GOT3 (cell line): ENCODE results near the gene MED19.
"Not testable (repeated sequence)": the region's sequence is repeated elsewhere in the genome, so short reads cannot be mapped to it uniquely, and the experiment has no call there.

Experiments
- DNase-seq: peaks from one replicate; lab custom pipeline; 2025; ENCODE audit warnings: mixed read lengths; lab: John Stamatoyannopoulos, UW

The MED19 gene, protein sequence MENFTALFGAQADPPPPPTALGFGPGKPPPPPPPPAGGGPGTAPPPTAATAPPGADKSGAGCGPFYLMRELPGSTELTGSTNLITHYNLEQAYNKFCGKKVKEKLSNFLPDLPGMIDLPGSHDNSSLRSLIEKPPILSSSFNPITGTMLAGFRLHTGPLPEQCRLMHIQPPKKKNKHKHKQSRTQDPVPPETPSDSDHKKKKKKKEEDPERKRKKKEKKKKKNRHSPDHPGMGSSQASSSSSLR

DNA sequence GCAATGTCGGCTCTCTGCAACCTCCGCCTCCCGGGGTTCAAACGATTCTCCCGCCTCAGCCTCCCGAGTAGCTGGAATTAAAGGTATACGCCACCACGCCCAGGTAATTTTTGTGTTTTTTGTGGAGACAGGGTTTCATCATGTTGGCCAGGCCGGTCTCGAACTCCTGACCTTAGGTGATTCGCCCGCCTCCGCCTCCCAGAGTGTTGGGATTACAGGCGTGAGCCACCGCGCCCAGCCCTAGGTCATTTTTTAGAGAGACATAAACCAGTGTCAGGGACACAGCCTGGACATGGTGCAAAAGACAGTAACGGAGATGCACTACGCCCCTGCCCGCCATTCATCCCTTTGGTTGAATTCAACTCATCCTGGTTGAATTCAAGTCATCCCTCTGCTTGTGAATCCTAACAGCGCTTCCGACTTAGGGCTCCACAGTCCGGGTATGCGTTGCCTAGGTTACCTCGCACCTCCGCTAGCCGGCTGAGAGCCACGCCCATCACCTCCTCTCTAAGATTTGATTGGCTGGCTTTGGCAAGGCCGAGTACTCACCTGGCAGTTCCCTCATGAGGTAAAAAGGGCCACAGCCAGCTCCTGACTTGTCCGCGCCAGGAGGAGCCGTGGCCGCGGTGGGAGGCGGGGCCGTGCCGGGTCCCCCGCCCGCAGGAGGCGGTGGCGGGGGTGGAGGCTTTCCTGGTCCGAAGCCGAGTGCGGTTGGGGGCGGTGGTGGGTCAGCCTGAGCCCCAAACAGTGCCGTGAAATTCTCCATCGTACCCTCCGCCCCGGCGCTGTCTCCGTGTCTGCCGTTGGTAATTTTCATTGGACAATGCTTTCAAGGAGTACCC lies at the start of gene MED19:
TSS of gene MED19 (minus strand) at position 802 of the 842 bp plus-strand sequence. CDS start at position 766, 36 bp downstream.
- no peak for DNase-seq

DNA sequence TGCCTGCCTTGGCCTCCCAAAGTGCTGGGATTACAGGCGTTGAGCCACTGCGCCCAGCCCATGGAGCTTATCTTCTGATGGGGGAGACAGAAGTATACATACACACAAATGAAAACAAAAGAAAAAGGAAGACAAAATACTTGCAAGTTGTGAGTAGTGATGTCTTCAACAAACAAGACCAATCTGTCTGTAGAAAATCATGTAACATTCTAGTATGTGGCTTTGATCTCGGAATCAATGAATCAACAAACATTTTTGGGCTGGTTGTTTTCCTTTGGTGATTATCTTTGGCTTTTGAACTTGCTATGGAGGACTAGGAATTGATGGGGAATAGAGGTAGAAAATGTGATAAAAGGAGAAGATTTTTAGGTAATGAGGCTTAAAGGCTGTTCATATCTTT lies 46.2 kb upstream of the MED19 start:
- no peak for DNase-seq

DNA sequence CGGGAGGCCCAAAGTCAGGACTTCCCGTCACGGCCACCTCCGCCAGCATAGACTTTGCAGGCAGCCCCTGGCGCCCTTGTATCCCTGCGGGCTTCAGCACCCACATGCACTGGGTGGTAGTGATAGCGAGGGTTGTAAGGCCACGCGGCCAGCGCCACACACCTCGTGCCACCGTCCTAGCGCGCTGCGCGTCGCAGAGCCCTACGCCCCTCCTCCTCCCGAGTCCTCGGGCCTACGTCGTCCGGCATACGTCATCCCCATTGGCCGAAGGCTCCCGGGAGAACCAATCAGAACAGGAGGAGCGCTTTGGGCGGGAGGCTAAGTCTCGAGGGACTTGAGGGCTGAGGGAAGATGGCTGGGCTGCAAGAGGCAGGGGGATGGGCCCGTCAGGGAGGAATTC lies 40.9 kb upstream of the MED19 start:
- no peak for DNase-seq

DNA sequence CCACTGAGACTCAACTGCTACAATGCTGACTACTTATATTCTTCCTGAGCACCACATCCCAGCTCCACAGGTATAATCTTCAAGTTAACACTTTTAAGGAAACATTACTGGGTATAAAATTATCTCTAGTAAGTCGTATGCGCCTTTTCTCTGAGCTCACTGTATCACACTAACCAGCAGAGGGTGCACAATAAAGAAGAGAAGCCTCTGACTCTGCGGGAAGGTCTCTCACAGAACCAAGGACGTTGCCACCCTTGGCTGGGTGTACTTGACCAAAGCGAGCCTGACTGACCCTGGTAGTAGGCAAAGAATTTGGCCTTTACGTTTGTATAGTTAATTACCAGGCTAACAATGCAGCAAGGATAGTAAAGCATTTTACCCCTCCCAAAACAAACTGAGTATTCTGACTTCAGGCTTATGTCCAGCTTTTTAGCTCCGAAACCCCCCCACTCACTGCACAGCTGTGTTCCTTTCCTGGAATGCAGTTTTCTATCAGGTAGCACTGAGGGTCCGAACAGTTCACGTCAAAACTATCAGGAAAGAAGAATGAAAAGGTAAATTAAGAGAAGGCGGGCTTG lies 39.8 kb upstream of the MED19 start, which contains the start of gene BTBD18:
TSS of gene BTBD18 (minus strand) at position 144 of the 578 bp plus-strand sequence. CDS start 631 bp downstream, outside the sequence.
- no peak for DNase-seq

DNA sequence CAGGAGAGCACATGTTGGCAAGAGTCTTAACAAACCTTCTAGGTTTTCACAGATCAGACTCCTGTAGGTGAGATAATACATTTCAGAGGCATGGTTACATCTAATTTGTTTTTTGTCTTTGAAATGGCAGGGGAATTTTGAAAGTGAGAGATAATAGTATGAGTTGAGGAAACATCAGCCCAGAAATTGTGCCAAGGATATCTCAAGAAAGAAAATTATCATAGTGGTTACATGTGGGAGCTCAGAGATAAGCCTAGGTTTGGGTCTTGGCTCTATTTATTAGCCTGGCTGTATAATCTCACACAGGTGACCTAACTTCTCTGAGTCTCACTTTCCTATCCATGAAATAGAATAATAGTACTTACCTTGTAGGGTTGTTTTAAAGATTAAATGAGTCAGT lies 39.2 kb upstream of the MED19 start:
- DNase-seq: no peak

DNA sequence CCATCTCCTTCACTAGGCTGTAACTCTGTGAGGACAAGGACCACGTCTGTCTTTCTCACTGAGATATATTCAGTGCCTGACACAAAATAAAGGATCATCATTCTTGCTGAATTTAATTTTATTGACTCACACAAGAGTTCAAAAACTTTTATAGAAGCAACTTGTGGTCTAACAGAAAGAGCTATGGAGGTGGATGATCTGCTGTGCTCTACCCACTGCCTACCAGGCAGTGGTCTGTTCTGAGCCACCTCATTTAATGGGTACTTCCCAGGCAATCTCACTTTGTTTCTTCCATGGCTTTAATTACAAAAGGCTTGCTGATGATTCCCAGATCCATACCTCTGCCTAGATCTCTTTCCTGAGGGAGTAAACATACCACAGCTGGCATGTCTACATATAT lies 34.9 kb upstream of the MED19 start:
- no peak for DNase-seq

DNA sequence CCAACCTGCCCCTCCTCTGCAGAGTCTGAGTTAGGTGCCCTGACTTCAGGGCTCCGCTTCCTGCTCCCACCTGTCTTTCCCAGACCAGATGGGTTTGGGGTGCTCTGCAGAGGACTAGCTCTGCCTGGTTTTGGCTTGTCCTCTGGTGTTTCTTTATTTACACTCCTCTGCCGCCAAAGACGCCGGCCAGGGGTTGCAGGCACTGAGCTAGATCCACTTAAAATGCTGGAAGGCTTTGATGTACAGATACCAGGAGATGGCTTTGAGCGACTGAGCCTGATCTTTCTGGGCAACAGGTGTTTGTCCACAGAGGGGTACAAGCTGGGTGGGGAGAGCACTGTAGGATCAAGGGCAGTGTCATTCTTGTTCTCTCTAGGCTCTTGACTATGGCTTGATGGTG lies 33.2 kb upstream of the MED19 start:
- no peak for DNase-seq

DNA sequence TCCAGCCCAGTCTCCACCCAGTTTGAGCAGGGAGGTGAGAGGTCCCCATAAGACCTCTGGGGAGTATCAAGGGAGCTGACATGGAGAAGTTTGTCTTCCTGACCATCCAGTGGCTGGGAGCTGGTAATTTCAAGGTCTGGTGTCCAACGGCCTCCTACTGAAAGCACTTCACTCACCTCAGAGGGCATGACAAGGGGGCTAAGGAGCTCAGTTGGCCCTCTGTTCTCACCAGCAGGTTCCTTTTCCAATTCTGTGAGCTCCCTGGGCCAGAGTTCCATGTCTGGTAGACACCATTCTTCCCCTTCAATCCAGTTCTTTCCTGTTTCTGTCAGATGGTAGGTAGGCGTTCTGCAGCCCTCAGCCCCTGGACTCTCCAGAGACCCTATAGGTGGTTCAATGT lies 32.3 kb upstream of the MED19 start:
- DNase-seq: no peak

DNA sequence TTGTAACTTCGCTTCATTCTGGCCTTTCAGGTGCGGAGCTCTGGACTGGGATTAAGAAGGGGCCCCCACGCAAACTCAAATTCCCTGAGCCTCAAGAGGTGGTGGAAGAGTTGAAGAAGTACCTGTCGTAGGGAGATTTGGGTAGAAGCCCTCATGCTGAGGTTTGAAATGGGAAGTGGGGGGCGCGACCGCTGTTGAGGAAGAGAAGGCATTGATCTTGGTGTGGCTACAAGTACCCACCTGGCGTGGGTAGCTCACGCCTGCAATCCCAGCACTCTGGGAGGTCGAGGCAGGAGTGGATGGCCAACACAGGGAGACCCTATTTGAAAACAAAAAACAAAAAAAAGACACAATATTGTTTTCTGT lies 30.1 kb upstream of the MED19 start:
- no peak for DNase-seq

DNA sequence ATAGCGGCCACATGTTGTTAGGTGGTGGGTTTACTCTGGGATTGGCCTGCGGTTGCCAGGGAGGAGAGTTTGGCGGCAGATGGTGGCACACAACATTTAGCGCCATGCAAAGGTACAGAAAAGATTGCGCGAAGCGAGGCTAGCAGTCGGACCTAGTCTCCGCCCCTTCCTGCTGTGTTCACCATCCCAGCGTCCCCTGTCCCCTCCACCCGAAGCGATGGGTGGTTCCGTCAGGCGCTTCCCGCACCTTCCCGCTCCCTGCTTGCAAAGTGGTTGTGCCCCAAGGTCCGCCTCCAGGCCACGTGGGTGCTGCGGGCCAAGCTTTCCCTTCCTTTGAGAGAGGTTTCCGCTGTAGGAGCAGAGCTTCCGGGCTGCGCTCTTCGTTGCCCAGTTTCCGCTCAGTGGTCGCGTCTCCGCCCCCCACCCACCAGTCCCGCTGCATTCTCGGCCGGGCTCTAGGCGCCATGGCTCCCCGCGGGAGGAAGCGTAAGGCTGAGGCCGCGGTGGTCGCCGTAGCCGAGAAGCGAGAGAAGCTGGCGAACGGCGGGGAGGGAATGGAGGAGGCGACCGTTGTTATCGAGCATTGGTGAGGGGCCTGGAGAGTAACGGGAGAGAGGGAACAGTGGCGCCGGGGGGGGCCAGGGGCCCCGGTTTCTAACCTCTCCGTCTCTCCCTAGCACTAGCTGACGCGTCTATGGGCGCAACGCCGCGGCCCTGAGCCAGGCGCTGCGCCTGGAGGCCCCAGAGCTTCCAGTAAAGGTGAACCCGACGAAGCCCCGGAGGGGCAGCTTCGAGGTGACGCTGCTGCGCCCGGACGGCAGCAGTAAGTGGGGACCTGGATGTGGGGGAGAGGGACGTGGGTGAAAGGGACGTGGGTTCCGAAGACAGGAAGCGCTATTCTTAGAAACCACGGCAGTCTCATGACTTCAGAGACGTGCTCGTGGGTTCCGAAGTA lies 29.4 kb upstream of the MED19 start, which contains the start of gene SELENOH:
TSS of gene SELENOH (plus strand) at position 360 of the 955 bp plus-strand sequence. CDS start at position 465, 105 bp downstream.
- peak; percentile 86 for DNase-seq

DNA sequence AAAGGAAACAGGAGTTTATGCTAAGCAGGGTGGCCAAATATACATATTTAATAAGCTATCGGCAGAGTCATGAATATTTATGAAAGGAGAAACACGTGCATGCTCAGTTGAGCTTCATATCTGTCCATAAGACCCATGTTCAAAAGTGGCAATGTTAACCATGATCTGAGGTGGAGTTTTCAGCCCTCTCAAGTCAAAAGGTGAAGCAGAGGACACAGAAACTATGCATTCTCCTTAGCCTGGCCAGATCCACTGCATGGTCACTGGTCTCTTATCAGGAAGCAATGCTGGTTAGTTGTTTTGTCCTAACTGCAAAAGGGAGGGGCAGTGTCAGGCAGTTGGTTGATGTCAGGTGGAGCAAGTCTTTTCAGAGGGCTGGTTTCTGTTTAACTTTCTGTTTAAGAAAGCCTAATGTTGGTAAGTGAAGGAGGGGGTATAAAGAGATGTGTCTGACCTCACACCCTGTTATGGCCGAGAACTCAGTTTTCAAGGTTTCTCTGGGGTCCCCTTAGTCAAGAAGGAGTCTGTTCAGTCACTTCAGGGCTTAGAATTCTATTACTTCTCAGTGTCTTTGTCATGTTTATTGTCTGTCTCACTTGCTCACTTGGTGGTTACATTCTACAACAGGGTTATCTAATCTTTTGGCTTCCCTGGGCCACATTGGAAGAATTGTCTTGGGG lies 23.7 kb upstream of the MED19 start:
- DNase-seq: no peak

DNA sequence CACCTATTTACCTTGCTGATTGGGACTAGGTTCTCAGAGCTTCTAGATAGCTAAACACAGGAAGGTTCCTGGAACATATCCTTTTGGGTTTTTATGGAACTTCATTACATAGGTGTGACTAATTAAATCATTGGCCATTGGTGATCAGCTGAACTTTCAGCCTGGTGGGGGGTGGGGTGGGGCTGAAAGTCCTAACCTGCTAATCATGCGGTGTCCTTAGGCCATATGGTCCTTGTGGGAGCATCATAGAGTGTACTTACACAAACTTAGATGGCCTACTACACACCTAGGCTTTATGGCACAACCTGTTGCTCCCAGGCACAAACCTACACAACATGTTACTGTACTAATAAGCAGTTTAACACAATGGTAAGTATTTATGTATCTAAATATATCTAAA lies 20.6 kb upstream of the MED19 start:
- DNase-seq: no peak

DNA sequence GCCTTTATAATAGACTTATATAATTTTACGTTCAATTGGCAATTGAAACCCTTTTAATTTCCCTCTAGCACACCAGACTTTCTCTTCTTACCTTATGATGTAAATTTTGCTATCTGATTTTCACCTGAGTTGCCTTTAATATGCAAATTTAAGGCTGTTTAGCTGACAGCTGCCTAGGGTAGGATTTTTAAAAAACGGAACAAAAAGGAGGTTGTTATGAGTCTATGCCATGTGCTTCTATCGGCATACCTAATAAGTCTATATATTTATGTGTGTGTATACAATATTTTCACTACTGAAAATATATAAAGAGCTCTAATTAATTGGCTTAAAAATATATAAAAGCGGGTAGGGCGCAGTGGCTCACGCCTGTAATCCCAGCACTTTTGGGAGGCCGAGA lies 17.5 kb upstream of the MED19 start:
- DNase-seq: no peak

DNA sequence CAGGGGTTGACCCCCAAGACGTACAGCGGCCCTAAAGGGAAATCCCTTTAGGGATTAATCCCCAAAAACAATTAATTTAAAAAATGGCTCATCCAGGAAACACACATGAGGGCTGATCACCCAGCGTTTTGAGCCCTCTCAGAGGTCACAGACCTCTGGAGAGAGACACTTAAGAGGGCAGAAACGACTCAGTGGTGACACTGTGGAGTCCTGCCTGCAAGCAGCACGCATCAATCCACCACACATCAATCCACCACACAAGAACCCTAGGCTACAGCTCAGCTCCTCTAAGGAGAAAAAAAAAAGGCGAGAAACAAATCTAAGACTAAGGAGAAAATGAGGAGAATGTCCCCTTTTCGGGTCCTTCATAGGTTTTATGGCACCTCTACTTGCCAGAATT lies 16.8 kb upstream of the MED19 start:
- DNase-seq: no peak

DNA sequence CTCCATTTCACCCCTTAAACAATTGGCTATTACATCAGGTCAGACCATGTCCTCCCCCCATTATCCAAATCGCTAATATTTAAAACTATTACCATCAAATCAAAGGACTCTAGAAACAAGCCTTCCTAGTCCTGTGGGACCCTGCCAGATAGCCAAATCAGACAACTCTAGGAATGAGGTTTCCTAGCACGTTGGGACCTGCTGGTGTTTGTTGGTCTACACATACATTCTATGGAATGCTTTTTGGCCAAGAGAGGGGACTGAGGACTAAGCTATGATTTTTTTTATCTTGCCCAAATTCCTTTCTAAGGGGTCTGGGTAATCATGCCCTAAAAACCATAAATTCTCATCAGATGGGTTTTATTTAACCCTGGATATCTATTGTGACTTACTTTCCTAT lies 15.2 kb upstream of the MED19 start:
- DNase-seq: no peak

DNA sequence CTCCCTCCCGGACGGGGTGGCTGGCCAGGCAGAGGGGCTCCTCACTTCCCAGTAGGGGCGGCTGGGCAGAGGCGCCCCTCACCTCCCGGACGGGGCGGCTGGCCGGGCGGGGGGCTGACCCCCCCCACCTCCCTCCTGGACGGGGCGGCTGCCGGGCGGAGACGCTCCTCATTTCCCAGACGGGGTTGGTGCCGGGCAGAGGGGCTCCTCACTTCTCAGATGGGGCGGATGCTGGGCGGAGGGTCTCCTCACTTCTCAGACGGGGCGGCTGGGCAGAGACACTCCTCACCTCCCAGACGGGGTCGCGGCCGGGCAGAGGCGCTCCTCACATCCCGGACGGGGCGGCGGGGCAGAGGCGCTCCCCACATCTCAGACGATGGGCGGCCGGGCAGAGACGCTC lies 4.7 kb upstream of the MED19 start:
- DNase-seq: not testable (repeated sequence)

DNA sequence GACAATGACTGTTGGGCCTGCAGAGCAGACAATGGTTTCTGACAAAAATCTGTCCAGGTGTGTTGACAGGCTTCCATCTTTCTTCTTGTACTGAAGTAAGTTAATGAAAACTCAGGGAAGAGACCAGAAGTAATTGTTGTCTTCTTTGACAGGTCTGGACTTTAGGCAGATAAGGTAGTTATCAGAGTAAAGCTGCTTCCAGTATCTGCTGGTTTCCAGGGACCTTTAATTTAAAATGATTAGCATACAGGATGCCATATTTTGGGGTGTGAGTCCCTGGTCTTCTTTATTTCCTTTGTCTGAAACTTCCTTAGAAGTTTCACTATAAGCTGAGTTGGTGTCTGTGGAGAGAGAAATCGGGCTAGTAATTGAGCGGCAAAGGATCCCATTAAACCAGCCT lies 1.8 kb upstream of the MED19 start:
- DNase-seq: no peak

DNA sequence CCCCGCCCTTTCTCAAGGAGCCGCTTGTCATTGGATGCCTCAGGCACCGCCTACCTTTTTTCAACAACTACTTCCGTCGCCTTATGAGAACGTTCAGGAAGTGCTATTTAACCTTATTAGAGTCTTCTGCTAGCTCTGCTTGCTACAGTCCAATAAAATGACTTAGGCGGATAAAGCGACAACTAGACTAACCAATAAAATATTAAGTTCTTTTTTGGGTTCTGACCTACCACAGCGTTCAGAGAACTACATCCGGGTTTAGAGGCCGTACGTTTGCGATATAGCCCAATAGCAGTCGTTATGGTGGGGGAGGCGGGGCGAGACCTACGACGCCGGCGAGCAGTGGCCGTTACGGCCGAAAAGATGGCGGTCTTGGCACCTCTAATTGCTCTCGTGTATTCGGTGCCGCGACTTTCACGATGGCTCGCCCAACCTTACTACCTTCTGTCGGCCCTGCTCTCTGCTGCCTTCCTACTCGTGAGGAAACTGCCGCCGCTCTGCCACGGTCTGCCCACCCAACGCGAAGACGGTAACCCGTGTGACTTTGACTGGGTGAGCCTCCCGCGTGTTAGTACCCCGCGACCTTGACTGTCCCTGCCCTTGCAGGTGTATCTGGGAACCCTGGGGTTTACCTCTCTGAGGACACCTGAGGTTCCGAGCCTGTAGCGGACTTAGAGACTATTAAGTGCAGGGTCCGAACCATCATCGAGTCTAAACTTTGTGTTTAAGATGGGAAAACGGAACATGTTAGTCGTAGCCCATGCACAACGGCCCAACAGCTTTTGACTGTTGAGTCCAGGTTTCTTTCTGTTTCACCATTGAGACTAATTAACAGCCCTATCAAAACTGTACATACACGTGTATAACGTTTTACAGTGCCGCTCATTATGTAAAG lies 488 bp upstream of the MED19 start, which contains the start of gene TMX2:
TSS of gene TMX2 (plus strand) at position 338 of the 895 bp plus-strand sequence. CDS start at position 364, 26 bp downstream.
- DNase-seq: peak; percentile 91

DNA sequence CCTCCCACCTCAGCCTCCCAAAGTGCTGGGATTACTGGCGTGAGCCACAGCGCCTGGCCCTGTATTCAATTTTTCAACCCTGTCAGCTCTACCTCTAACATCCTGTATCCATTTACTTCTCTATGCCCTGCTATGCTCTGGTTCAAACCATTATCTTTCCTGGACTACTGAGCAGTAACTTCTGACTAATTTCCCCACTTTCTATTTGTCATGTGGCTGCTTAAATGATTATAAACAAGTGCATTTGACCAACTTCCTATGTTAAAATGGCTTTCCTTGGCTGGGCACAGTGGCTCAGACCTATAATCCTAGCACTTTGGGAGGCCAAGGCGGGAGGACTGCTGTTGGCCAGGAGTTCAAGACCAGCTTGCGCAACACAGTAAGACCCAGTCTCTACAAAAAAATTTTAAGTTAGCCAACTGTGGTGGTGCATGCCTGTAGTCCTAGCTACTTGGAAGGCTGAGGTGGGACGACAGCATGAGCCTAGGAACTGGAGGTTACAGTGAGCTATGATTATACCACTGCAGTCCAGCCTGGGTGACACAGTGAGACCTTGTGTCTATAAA lies 2.1 kb downstream of the MED19 start:
- no peak for DNase-seq

DNA sequence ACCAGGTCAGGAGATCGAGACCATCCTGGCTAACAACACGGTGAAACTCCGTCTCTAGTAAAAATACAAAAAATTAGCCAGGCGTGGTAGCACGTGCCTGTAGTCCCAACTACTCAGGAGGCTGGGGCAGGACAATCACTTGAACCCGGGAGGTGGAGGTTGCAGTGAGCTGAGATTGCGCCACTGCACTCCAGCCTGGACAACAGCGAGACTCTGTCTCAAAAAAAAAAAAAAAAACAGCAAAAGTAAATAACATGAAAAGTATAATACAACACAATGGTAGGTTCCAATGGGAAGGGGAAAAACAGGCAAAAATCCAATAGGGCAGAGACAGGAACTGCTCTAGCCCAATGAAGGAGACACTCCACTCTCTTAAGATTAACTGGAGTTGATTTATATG lies 6.6 kb downstream of the MED19 start:
- not testable (repeated sequence) for DNase-seq
